Stimulated activated CD4-positive, alpha-beta T cell treated with anti-CD3 and anti-CD28 coated beads, Interleukin-12 subunit alpha, Interleukin-12 subunit beta, amount 100 ng/mL, for 48 hours (primary cell): Measurements from ENCODE around the gene MOCS3.
"Not testable (repeated sequence)": the region's sequence is repeated elsewhere in the genome, so short reads cannot be mapped to it uniquely, and the experiment has no call there.

Experiments
- DNase-seq, 3 donors: peaks; one replicate each; pipeline ENCODE4 v3.0.0-alpha.2; 2020; ENCODE audit warnings: low read depth in 2 of 3, low spot score in 1 of 3

MOCS3 gene

GRCh38 chr20:50932016-50932485 lies 26.6 kb upstream of the MOCS3 start:
- no peak for DNase-seq

DNA sequence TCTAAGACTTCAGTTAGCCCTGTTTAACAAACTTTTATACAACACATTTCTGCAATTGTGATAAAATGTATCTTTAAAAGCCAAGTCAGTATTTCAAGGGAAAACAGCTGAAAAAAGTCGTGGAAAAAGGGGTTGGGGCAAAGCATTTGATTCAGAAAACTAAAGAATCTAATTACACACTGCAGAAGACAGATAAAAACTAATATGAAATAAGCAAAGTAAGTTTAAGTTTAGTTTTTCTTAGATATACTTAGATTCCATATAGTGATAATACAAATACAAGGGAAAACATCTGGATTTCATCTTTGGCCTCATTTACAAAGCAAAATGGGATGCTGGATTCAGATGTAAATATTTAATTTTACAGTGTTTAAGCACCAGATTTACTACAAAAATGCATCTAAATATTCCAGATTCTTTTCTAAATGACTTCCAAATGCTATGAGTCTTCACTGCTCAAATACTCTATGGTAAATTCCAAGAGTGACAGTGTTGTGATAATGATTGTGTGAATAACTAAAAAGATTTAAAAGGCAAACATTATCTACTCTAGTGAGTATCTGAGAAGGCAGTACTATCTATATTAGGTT lies 25.8 kb upstream of the MOCS3 start:
- DNase-seq, result no peak

GRCh38 chr20:50933589-50933988 lies 25.0 kb upstream of the MOCS3 start:
- DNase-seq, result no peak

DNA sequence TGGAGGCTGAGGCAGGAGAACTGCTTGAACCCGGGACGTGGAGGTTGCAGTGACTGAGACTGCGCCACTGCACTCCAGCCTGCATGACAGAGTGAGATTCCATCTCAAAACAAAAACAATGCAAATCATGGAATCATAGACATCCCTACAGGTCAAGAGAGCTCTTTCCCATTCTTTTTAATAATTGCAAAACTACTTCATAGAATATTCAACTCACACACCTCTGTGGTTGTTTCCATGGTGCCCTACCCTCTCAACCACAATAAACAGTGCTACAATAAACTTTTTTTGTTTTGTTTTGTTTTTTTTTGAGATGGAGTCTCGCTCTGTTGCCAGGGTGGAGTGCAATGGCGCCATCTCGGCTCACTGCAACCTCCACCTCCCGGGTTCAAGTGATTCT lies 15.5 kb upstream of the MOCS3 start:
- DNase-seq, result no peak

DNA sequence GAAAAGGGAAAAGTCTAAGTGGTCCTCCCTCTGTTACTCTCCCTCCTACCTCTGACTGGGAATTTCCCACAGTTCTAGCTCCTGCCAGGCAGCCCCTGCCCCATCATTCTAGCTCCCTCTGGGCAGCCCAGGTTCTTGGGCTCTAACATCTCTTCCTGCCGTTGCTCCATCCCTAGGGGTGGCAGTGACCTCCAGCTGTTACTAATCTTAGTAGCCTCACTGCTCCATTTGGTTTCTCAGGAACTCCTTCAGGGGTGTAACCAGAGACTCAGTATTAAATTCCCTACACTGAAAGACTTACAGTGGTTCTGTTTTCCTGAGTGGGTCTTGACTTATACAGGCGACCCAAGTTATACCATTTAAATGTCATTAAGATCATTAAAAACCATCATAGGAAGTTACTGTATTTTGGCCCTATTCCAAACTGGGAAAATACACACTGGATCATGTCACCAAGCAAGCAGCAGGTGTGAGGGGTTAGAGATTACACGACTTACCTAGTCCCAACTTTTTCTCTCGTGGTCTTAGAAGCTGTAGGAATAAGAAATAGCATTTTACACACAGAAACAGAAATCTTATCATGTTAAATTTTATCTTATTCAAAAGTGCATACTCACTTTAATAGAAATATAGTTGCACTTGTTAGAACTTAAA lies 10.4 kb upstream of the MOCS3 start:
- DNase-seq, result no peak

DNA sequence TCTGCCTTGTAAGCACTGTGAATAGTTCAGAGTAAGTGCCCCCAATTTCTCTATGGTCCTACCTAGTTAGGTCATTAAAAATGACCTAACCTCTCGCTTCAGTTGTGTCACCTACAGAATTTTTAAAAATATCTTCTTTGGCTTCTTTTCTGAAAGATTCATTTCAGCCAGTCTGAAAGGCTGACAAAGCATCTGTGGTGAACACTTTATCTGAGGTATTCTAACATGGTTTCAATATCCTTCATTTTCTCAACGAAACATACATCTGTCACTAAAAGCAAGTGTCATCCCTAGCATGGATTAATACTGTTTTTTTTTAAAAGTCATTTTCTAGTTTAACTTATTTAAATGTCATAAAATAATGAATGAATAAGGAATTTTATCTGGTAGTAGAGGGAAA lies 5.4 kb upstream of the MOCS3 start:
- no peak for DNase-seq

- DNase-seq, result no peak
Measured at GRCh38 chr20:50953821-50954220, 4.8 kb upstream of the MOCS3 start.

DNA sequence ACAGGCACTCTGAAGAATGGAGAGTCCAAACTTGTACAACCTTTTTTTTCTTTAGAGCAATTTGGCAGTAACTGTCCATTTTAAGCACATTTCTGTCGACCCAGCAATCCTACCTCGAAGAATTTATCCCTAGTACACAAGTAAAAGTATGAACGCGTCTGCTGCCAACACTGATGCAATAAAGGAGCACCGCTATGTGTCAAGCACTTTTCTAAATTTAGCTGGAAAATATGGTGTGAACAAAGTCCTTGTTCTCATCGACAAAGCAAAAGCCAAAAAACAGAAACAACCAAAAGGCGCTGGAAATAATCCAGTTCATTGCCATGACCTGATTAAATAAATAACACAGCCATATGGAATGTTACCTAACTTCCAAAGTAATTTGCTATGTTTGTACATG lies 1.3 kb upstream of the MOCS3 start:
- no peak for DNase-seq

GRCh38 chr20:50957798-50958614 lies 612 bp upstream of the MOCS3 start, which contains the start of gene DPM1:
Gene DPM1, minus strand, starts transcription at chr20:50958532. Its CDS starts 9 bp downstream, at chr20:50958523.
- DNase-seq, result peak; percentile 75 to 90 (median 82)

DNA sequence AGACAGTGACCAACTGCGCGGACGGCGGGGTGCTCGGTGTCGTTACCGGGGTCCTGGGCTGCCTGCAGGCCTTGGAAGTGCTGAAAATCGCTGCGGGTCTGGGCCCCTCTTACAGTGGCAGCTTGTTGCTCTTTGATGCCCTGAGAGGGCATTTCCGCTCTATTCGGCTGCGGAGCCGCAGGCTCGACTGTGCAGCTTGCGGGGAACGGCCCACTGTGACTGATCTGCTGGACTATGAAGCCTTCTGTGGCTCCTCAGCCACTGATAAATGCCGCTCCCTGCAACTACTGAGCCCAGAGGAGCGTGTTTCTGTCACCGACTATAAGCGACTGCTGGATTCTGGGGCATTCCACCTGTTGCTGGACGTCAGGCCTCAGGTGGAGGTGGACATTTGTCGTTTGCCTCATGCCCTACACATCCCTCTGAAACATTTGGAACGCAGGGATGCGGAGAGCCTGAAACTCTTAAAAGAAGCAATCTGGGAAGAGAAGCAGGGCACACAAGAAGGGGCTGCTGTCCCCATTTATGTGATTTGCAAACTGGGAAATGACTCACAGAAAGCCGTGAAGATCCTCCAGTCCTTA lies 1.0 kb downstream of the MOCS3 start:
- DNase-seq, result no peak

- DNase-seq, result no peak
Measured at GRCh38 chr20:50967586-50967985, 9.0 kb downstream of the MOCS3 start.

DNA sequence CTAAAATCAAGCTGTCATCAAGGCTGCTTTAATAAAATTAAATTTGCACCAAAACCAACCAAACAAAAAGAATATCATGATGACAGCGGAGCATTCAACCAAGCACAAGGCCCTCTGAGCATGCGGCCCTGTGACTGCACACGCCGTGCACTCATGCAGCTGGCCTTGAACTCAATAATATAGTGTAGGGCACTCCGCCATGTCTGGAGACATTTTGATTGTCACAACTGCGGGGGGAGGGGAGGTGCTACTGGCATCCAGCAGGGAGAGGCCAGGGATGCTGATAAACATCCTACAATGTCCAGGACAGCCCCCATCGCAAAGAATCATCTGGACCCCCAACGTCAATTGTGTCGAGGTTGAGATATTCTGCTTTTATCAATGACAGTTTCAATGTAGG lies 9.7 kb downstream of the MOCS3 start:
- no peak for DNase-seq

- no peak for DNase-seq
Measured at GRCh38 chr20:50969435-50969834, 10.8 kb downstream of the MOCS3 start.

GRCh38 chr20:50969912-50970311 lies 11.3 kb downstream of the MOCS3 start:
- DNase-seq, result no peak

- no peak for DNase-seq
Measured at GRCh38 chr20:50975701-50976330, 17.2 kb downstream of the MOCS3 start.

DNA sequence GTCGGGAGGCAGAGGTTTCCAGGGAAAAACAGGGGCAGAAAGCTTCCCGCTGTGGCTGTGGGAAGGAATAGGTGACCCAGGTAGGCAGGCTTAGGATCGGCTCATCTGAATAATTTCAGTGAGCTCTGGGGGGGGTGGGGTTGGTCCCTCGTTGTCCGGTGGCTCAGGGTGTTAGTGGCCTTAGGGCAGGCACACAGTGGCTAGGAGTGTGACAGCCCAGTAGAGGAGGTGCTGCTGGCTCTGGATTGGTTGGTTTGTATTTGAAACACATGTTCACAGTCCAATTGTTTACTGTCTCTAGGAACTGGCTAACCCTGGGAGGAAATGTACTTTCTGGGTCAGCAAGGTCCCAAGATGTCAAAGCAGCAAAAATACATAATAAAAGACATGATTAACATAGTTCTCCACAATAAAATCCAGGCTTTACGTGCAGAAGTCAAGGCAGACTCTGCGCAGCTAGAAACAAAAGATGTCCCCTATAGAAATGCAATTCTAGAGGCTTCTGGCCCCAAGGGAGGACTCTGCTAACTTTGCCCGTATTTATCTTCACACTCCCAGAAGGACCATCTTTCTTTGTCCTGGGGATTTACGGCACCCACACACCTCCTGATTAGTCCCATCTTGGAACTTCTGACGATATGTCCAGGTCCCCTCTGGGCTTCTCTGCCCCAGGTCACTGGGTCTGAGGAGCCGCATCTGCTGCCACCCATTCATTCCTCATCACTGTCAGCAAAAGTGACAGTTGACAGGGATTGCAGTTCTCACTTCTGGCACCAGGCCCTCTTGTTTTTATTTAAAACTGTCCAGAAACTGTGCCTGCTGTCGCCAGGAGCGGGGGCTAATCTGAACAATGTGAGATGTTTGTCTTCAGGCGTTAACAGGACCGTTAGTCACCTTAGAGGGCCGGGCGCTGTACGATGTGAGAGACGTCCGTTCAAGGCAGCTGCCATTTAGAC lies 18.7 kb downstream of the MOCS3 start:
- DNase-seq, result no peak

DNA sequence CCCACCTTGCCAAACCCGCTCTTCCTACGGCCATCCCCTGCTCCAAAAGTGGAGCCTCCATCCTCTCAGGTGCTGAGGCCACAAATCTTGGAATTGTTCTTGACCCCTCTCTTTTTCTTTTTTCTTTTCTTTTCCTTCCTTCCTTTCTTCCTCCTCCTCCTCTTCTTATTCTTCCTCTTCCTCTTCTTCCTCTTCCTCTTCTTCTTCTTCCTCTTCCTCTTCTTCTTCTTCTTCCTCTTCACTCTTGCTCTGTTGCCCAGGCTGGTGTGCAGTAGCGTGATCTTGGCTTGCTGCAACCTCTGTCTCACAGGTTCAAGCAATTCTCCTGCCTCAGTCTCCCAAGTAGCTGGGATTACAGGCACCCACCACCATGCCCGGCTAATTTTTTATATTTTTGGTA lies 19.9 kb downstream of the MOCS3 start:
- not testable (repeated sequence) for DNase-seq

DNA sequence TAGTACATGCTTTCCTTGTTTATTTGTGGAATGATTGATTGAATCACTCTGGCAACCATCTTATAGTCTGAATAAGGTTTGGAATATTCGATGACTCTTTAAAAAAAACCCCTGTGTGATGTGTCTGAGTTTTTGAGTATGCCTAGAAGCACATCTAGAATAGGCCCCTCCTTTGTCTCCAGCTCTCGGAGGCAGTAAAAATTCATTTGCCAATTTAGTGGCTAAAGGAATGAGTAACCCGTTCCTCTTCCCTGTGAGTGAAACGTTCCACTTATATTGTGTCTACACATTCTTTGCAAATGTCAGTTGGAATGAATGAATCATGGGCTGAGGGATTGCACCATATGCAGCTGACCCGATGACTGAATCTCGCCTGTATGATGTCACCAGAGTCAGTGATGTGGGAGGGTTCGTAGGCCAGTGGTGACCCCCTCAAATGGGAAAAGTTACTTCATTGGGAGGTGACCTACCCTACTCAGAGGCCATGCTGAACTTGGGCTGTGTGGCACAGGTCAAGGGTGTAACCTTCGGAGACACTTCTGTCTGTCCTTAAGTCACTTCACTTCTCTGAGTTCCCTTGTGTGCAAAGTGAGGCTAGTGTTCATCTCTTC lies 21.6 kb downstream of the MOCS3 start:
- peak in 2 of 3 donors; percentile 19 to 51 for DNase-seq

DNA sequence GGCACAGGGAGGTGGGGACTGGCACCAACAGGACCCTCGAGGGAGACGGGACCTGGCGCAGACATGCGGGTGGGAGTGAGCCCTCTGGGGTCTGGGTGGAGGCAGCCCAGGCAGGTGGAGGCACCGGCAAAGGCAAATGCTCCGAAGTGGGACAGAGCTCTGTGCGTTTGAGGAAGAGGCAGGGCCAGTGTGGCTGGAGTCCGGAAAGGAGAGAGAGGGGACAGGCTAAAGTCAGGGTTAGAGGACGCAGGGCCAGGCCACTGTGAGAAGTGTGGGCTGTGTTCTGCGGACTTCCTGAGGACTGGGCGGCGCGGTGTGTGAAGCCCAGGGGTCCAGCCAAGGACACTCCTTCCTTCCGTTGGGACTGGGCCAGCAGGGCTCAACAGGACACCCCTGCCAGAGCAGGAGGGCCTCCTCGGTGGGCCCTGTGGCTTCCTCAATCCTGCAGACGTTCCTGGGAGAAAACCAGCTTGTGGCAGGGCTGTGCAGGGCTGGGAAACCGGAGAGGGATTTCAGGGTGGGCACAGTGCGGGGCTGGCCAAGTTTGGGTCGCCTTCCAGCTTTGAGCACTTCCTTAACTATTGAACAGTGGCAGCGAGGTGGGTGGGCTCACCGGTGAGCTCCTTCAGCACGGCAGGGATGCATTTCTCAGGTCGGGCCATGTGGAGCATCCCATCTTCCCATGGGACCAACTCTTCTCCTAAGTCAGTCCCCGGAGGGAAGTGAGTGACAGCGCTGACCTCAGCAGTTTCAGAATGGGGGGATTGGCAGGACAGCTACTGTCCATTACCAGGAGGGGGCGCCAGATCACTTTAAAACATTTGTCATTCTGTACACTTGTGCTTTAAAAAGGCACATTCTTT lies 22.5 kb downstream of the MOCS3 start:
- DNase-seq, result peak in 2 of 3 donors; percentile 45 to 72
